ENCODE data around the gene NAGPA. TPM values are rescaled to one million over a fixed set of nuclear protein-coding genes. Genes with fewer than 3 reads are reported as not detected.

NAGPA gene
- total RNA-seq, 1 donor, result 40.2 TPM

DNA sequence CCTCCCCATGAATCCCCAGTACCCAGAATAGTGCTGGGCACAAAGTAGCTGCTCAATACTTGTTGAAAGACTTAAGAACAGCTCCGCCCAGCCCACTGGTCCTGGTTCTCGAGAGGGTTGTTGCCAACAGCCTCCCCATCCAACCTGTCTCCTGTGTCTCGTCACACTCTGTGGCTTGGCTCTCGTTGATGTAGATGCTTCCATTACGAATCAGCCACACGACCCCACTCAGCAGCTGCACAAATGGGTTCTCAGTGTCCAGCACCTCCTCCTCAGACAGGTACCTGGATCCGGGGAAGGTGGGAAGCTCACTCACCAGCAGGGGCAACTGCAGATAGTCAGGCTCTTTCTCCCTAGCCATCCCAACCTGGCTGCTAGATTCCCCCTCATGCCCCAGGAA lies 2.1 kb downstream of the NAGPA start:
- Histone ChIP-seq H3K4me3 (ENCODE audit: insufficient read depth, low read length) (no peak overlapping the region), H3K79me2 (ENCODE audit: insufficient read depth, low read length) (no peaks in the 10 kb centered on the region), H4K20me1 (ENCODE audit: insufficient read depth, low read length) (no peaks in the 10 kb centered on the region), H3K27ac (ENCODE audit: low read depth, low read length) (no peak overlapping the region), H3K4me2 (ENCODE audit: insufficient read depth, low read length) (no peak overlapping the region), H3K9me3 (ENCODE audit: low read depth, low read length) (no peaks in the 10 kb centered on the region), H3K36me3 (ENCODE audit: insufficient read depth, low read length) (no peaks in the 10 kb centered on the region), H3K27me3 (ENCODE audit: insufficient read depth, low read length) (no peaks in the 10 kb centered on the region), H3K4me1 (ENCODE audit: insufficient read depth, low read length) (peaks cover 21% of the 10 kb centered on the region), H2AFZ (ENCODE audit: low read length) (no peak overlapping the region)
- no peak for DNase-seq (ENCODE audit: insufficient read length, low spot score, missing footprints)
- TF ChIP-seq CTCF (IDR thresholded peaks at IDR 0.05; ENCODE audit: extremely low read depth, low read depth, low read length), result no peak

GRCh38 chr16:5030251-5030870 lies 3.4 kb downstream of the NAGPA start:
- H4K20me1 ChIP-seq (ENCODE audit: insufficient read depth, low read length), result no peaks in the 10 kb centered on the region
- H3K4me3 ChIP-seq (ENCODE audit: insufficient read depth, low read length), result no peak overlapping the region
- H3K27me3 ChIP-seq (ENCODE audit: insufficient read depth, low read length), result no peaks in the 10 kb centered on the region
- H2AFZ ChIP-seq (ENCODE audit: low read length), result no peak overlapping the region
- peak; percentile 50 for DNase-seq (ENCODE audit: insufficient read length, low spot score, missing footprints)
- H3K79me2 ChIP-seq (ENCODE audit: insufficient read depth, low read length), result no peaks in the 10 kb centered on the region
- no peaks in the 10 kb centered on the region for H3K9me3 ChIP-seq (ENCODE audit: low read depth, low read length)
- H3K4me2 ChIP-seq (ENCODE audit: insufficient read depth, low read length), result no peak overlapping the region
- no peaks in the 10 kb centered on the region for H3K36me3 ChIP-seq (ENCODE audit: insufficient read depth, low read length)
- H3K4me1 ChIP-seq (ENCODE audit: insufficient read depth, low read length), result peaks cover 12% of the 10 kb centered on the region
- H3K27ac ChIP-seq (ENCODE audit: low read depth, low read length), result no peak overlapping the region
- TF ChIP-seq CTCF (IDR thresholded peaks at IDR 0.05; ENCODE audit: extremely low read depth, low read depth, low read length), result no peak

DNA sequence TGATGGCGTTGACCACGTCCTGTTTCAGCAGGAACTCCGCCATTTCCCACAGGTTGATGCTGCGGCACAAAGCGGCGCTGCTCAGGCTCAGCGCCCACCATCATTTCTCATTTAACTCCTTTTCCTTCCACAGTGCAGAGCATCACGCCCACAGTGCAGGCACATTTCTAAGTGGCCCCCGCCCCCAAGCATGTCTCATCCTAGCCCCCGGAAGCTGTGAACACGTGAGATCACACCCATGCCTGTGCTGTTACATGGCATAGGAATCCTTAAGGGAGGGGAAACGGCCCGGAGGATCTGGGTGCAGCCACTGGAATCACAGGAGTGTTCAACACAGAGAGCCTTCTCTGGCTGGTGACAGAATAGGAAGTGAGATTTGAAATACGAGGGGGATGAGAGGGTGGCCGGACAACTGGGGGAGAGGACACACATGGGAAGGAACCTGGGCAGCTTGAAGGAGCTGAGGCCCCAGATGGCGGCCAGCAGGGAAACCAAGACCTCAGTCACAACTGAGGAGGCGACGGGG lies 4.7 kb downstream of the NAGPA start:
- no peaks in the 10 kb centered on the region for H3K79me2 ChIP-seq (ENCODE audit: insufficient read depth, low read length)
- H3K9me3 ChIP-seq (ENCODE audit: low read depth, low read length), result no peaks in the 10 kb centered on the region
- no peak overlapping the region for H3K4me3 ChIP-seq (ENCODE audit: insufficient read depth, low read length)
- H3K27me3 ChIP-seq (ENCODE audit: insufficient read depth, low read length), result no peaks in the 10 kb centered on the region
- no peak overlapping the region for H3K4me2 ChIP-seq (ENCODE audit: insufficient read depth, low read length)
- no peak overlapping the region for H3K27ac ChIP-seq (ENCODE audit: low read depth, low read length)
- TF ChIP-seq CTCF (IDR thresholded peaks at IDR 0.05; ENCODE audit: extremely low read depth, low read depth, low read length), result no peak
- H3K36me3 ChIP-seq (ENCODE audit: insufficient read depth, low read length), result no peaks in the 10 kb centered on the region
- H3K4me1 ChIP-seq (ENCODE audit: insufficient read depth, low read length), result peaks cover 8% of the 10 kb centered on the region
- no peaks in the 10 kb centered on the region for H4K20me1 ChIP-seq (ENCODE audit: insufficient read depth, low read length)
- no peak overlapping the region for H2AFZ ChIP-seq (ENCODE audit: low read length)
- peak; percentile 84 for DNase-seq (ENCODE audit: insufficient read length, low spot score, missing footprints)

- Histone ChIP-seq H2AFZ (ENCODE audit: low read length) (no peak overlapping the region), H3K4me2 (ENCODE audit: insufficient read depth, low read length) (no peak overlapping the region), H3K36me3 (ENCODE audit: insufficient read depth, low read length) (no peaks in the 10 kb centered on the region), H3K27ac (ENCODE audit: low read depth, low read length) (no peak overlapping the region), H3K4me1 (ENCODE audit: insufficient read depth, low read length) (peaks cover 1% of the 10 kb centered on the region), H3K27me3 (ENCODE audit: insufficient read depth, low read length) (no peaks in the 10 kb centered on the region), H3K4me3 (ENCODE audit: insufficient read depth, low read length) (no peak overlapping the region), H4K20me1 (ENCODE audit: insufficient read depth, low read length) (no peaks in the 10 kb centered on the region), H3K9me3 (ENCODE audit: low read depth, low read length) (no peaks in the 10 kb centered on the region), H3K79me2 (ENCODE audit: insufficient read depth, low read length) (no peaks in the 10 kb centered on the region)
- TF ChIP-seq CTCF (IDR thresholded peaks at IDR 0.05; ENCODE audit: extremely low read depth, low read depth, low read length), result no peak
- peak; percentile 72 for DNase-seq (ENCODE audit: insufficient read length, low spot score, missing footprints)
These were observed 6.0 kb downstream of the NAGPA start for GRCh38 chr16:5027575-5028235.
